Peyer's patch (tissue), 4 donors: ENCODE measurements around the gene MEGF10.

Source experiments
- CTCF ChIP-seq, 6 experiments: fragments of 450-650 bp in 4 of 6; fragments of 200-600 bp in 2 of 6; sonication (generic) in 1 of 6; IDR thresholded peaks; one replicate each; pipeline ENCODE4 v1.5.1; 2017 to 2019; ENCODE audit warnings: antibody characterized with exemption in 6 of 6, mild to moderate bottlenecking in 3 of 6, moderate library complexity in 1 of 6
- POLR2A ChIP-seq, 2 donors: fragments of 450-650 bp; IDR thresholded peaks; one replicate each; pipeline ENCODE4 v1.5.1; 2017; ENCODE audit warnings: antibody characterized with exemption in 2 of 2, mild to moderate bottlenecking in 2 of 2, moderate library complexity in 2 of 2

GRCh38 chr5:127367946-127368465 is 77.4 kb downstream of the MEGF10 start:
- TF ChIP-seq POLR2A (IDR thresholded peaks at IDR 0.05) (no peak), CTCF (IDR thresholded peaks at IDR 0.05) (no peak)
